GM18868 (cell line): Measurements from ENCODE around the gene CABCOCO1.

ENCODE experiments used
- ATAC-seq: cut with Tn5 transposase; IDR thresholded peaks from one replicate; pipeline ENCODE4 v1.9.1; 2021; ENCODE audit warnings: mild to moderate bottlenecking, moderate library complexity; ENCODE audit not compliant: unreplicated experiment

The CABCOCO1 gene

DNA sequence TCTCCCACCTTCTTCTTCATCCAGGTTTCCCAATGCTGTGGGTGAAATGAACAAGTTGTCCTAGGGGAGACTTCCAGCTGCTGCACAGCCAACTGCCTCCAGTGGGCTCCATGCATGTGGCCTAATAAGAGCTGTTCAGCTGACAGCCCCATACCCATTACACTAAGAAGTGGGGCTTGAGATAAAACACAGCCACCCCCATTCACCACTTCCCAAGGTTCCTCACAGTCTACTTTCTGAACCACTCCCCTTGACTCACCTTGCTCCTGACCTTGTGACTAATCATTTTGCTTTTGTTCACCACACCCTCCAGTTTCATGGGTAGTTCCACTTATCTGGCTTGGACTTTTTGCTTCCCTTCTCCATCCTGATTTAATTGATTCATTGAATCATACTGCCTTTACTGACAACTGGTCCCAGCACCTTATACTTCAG, 119.3 kb downstream of the CABCOCO1 start:
- ATAC-seq = no peak

- no peak for ATAC-seq
These were observed 121.8 kb downstream of the CABCOCO1 start for GRCh38 chr10:61784354-61785133.

GRCh38 chr10:61785473-61786105, 122.9 kb downstream of the CABCOCO1 start:
- ATAC-seq = no peak

DNA sequence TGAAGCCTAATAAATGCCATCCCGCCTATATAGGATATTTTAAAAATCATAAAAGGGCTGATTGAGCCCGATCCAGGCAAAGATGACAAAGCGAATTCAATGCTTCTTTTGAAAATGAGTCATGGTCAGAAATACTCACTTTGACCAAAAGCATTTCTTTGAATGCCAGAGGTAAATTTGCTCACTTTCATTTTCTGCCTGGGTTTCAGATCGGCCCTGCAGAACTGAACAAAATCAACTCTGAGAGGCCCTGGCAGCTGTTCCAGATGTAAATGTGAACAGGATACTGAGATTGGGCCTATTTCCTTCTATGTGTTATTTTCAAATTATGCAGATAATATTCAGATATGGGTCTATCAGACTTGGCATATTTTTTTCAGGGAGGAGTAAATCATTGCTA, 124.0 kb downstream of the CABCOCO1 start:
- peak; percentile 96 for ATAC-seq

DNA sequence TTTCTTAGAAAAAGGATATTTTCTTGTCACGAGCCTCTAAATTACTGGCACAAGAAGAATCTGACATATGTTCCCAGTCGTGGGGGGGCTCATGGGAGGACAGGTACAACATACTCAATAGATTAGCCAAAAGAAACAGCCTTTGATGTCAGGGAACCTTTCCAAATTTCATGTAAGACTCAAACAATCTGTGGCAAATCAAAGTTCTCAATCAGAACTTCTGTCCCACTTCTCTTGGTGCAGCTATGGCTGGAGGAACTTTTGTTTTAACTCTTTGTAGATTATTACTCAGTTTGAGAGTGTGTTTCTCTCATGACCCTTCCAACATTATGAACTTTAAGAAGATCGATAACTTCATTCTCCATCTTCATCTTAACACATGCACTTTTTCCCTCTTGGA, 124.4 kb downstream of the CABCOCO1 start:
- no peak for ATAC-seq

GRCh38 chr10:61789031-61789430, 126.3 kb downstream of the CABCOCO1 start:
- ATAC-seq = no peak

GRCh38 chr10:61791216-61791615, 128.5 kb downstream of the CABCOCO1 start:
- ATAC-seq = no peak

DNA sequence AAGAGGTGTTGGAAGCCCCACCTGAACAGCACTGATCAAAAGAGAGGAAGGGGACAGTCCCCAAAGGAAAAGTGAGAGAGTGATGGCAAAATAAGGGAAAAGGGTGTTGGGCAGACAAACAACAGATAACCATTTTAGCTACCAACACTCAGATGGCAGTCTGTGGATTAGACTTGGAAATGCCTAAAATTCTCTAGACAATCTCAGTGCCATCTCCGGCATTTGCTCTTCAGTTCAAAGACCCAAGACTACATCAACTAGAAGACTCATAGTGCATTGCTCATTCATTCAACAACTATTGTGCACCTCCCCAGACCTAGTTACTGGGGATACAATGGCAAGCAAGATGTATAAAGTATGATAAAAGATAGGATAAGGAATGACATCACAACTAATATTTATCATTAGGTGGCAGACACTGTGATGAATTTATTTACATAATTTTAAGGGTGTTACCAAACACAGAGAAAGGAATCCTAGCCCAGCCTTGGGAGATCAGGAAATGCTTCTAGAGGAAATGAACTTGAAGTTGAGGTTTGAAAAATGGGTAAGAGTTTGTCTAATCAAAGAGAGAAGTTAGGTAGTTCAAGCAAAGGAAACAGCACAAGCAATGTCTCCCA, 129.5 kb downstream of the CABCOCO1 start:
- ATAC-seq = no peak

DNA sequence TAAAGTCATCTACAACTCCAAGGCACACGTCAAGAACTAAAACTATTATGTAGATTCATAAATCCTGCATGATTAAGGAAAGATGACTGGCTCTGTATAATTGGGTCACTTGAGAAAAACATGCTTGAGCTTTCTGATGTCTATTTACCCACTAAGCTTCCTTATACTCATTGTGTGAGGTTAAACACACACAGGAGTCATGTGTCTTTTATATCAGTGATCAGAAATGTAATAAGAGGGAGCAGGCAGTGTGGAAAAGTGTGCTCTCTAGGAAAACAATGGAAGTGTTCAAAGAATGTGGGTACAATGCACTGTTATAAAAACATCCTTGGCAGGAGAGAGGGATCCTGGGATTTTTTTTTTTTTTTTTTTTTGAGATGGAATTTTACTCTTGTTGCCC, 130.2 kb downstream of the CABCOCO1 start:
- ATAC-seq = no peak

GRCh38 chr10:61793760-61794703, 131.3 kb downstream of the CABCOCO1 start:
- no peak for ATAC-seq

GRCh38 chr10:61795147-61795546, 132.4 kb downstream of the CABCOCO1 start:
- ATAC-seq = no peak

- no peak for ATAC-seq
These were observed 132.8 kb downstream of the CABCOCO1 start for GRCh38 chr10:61795551-61795950.

DNA sequence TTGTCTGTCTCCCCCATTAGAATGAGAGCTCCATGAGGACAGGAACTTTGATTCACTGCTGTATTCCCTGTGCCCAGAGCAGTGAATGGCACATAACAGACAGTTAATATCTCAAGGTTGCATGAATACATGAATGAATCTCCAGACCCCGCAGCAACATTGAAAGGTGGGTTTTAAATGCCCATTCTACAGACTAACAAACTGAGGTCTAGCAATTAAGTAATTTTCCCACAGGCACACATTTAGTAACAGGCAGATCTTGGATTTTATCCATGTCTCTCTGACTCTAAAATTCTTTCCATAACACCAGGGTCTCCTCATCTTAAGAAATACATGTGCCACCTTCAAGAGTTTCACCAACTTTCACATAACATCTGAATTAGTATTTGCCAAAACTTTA, 134.1 kb downstream of the CABCOCO1 start:
- no peak for ATAC-seq

GRCh38 chr10:61797304-61798153, 134.8 kb downstream of the CABCOCO1 start:
- no peak for ATAC-seq

DNA sequence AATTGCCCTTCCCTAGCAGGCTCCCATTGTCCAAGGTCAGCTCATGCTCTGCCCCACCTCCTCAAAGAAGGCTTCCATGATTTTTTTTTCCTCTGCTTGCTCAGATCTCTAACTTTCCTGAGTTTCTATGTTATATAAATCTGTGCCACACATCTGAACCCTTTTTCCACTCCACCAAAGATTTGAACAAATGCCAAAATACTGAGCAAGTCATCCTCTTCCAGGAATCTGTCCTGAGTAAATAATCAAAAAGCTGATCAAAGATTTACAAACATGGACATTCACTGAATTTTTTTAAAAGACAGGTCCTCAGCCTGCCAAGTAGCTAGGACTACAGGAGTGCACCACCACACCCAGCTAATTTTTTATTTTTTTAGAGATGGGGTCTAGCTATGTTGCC, 136.0 kb downstream of the CABCOCO1 start:
- ATAC-seq = no peak

DNA sequence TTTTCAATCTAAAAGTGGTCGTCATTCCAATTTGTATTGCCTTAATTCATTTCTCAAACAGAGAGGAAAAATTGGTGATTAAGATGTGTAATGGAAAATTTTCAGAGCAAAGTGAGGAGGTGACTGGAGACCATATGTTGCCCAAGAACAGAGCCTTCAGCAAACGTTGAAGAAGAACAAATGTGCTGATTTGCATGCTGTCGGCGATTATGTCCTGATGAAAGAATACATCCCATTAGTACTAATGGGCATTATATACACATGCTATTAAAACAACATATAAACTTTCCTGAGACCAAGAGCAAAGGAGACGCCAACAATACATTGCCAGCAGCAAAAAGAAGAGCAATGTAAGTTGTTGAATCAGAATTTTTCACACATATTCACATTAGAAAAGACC, 138.8 kb downstream of the CABCOCO1 start:
- no peak for ATAC-seq

DNA sequence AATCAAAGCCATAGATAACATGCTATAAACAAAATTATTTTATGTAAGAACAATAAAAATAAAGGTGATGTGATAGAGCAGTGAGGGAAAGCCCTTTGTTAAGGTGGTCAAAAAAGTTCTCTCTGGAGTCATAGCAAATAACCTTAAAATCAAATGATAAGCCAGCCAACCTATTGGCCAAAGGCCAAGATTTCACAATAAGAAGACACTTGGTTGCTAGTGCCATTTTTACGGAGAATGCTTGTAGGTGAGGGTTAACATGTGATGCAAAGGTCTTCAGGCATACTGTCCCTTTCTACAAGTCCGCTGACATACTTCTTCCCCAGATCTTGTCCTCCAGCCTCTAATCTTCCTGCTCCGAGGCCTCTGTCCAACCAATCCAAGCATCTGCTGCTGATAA, 140.5 kb downstream of the CABCOCO1 start:
- no peak for ATAC-seq

GRCh38 chr10:61804414-61804813, 141.7 kb downstream of the CABCOCO1 start:
- ATAC-seq = no peak

- no peak for ATAC-seq
These were observed 142.4 kb downstream of the CABCOCO1 start for GRCh38 chr10:61805091-61805490.

DNA sequence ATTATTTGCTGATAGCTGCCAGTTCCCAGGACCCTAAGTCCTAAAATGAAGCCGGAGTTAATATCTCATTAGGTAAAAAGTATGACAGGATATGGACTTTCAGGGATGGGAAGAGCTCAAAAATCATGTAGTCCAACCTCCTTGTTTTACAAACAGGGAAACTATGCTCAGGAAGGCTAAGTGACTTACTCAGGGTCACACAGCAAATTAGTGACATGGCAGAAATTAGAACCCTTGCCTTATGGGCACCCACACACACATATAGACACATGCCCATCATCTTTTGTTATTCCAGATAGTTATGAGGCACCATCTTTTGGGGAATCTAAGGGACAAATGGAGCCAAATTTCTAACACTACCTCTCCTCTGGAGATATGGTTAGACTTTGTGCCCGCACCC, 147.5 kb downstream of the CABCOCO1 start:
- ATAC-seq = no peak
